SK-N-MC (cell line): Measurements from ENCODE around the gene QRICH2.

Experiments
- DNase-seq: peaks from one replicate; pipeline ENCODE4 v3.0.0-alpha.2; 2011; ENCODE audit warnings: low read depth, low spot score
- H3K27ac ChIP-seq: fragments of 200-600 bp; sonication (generic); 2 replicates; pipeline ENCODE4 v1.5.1; 2016; ENCODE audit warnings: mixed run types
- H3K36me3 ChIP-seq: fragments of 200-600 bp; sonication (generic); 2 replicates; pipeline ENCODE4 v1.6.1; 2017; ENCODE audit warnings: antibody characterized with exemption, low read length, mixed read lengths; ENCODE audit not compliant: insufficient read depth
- H3K4me3 ChIP-seq: fragments of 200-600 bp; sonication (generic); 2 replicates; pipeline ENCODE4 v1.5.1; 2016
- H3K9ac ChIP-seq: fragments of 200-600 bp; sonication (generic); 2 replicates; pipeline ENCODE4 v1.8.0; 2017; ENCODE audit warnings: mixed run types, mixed read lengths; ENCODE audit not compliant: insufficient read length
- H3K9me3 ChIP-seq: fragments of 200-600 bp; sonication (generic); 2 replicates; pipeline ENCODE4 v1.6.1; 2017; ENCODE audit warnings: low read depth, mild to moderate bottlenecking, antibody characterized with exemption, low read length, moderate library complexity, mixed read lengths
- EZH2 ChIP-seq: fragments of 200-600 bp; sonication (generic); IDR thresholded peaks from one replicate; pipeline ENCODE4 v1.6.1; 2017; ENCODE audit warnings: antibody characterized with exemption
- FOXP2 ChIP-seq: optimal IDR thresholded peaks from 2 replicates; pipeline ENCODE3; 2011; ENCODE audit warnings: mild to moderate bottlenecking, moderate library complexity; ENCODE audit not compliant: insufficient read depth; ENCODE audit errors: extremely low read length, control extremely low read depth
- POLR2AphosphoS5 ChIP-seq: IDR thresholded peaks from 2 replicates; pipeline ENCODE4 v1.6.1; 2012; ENCODE audit warnings: mild to moderate bottlenecking, low read depth, low read length, borderline replicate concordance

Gene QRICH2

DNA sequence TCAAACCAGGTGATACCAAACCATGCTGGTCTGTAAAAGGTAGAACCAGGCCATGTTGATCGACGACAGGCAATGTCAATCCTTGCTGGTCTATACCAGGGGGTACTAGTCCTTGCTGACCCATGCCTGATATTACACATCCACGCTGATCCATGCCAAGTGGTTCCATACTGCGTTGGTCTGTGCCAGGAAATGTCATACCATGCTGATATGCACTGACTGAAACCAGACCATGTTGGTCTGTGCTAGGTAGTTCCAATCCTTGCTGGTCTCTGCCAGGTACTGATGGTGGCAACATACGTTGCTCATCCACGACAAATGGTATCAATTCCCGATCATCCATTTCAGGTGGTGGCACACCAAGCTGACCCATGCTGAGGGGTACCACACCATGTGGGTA is 15.0 kb downstream of the QRICH2 start:
- H3K9ac ChIP-seq = no peak overlapping the region
- no peak overlapping the region for H3K4me3 ChIP-seq
- H3K9me3 ChIP-seq = no peaks in the 10 kb centered on the region
- H3K27ac ChIP-seq = no peak overlapping the region
- TF ChIP-seq POLR2AphosphoS5 (no peak), FOXP2 (no peak), EZH2 (no peak)
- H3K36me3 ChIP-seq = no peaks in the 10 kb centered on the region
- DNase-seq = no peak

DNA sequence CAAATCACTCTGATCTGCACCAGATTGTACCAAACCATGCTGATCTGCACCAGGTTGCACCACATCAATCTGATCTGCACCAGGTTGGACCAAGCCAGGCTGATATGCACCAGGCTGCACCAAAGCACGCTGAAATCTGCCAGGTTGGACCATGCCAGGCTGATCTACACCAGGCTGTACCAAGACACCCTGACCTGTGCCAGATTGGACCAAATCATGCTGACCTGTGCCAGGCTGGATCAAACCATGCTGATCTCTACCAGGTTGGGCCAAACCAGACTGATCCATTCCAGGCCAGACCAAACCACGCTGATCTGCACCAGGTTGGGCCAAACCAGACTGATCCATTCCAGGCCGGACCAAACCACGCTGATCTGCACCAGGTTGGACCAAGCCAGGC is 15.5 kb downstream of the QRICH2 start:
- H3K9ac ChIP-seq = no peak overlapping the region
- no peaks in the 10 kb centered on the region for H3K36me3 ChIP-seq
- no peak for DNase-seq
- H3K27ac ChIP-seq = no peak overlapping the region
- TF ChIP-seq EZH2 = no peak
- no peak for TF ChIP-seq POLR2AphosphoS5
- TF ChIP-seq FOXP2 = no peak
- H3K4me3 ChIP-seq = no peak overlapping the region
- H3K9me3 ChIP-seq = no peaks in the 10 kb centered on the region

DNA sequence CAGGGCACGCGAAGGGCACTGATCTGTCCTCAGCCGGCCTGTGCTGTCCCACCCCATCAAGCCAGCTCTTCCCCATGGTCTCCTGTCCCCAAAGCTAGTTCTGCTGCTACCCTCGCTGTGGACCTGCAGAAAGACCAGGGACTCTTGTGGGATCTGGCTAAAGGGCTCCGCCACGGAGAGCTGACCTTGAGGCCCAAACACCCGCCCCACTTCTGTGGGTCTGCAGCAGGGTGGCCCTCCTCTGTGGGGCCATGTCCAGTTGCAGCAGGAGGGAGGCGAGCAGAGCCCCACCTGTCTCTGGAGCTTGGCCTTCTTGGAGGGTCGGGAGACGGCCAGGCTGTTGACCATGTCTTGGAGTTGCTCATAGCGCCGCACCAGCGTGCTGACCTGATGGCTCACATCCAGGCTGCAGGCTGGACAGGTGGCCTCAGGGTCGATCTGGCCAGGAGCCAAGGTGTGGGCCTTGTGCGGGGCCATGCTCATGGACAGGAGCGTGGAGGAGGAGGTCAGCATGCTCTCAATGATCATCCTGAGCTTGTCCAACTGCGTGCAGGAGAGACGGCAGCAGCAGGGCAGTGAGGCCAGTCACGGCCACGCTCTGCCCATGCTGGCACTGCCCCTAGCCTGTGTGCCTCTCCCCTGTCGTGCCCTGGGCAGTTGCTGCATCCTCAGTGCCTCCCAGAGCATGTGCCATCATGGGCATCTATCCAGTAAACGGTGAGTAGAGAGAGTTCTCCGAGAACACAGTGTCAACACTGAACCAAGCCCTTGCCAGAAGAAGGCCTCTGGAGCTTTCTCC is 26.3 kb downstream of the QRICH2 start:
- H3K9ac ChIP-seq = no peak overlapping the region
- no peak for TF ChIP-seq FOXP2
- TF ChIP-seq EZH2 = no peak
- TF ChIP-seq POLR2AphosphoS5 = no peak
- no peaks in the 10 kb centered on the region for H3K9me3 ChIP-seq
- no peak for DNase-seq
- no peak overlapping the region for H3K27ac ChIP-seq
- H3K4me3 ChIP-seq = no peak overlapping the region
- no peaks in the 10 kb centered on the region for H3K36me3 ChIP-seq

DNA sequence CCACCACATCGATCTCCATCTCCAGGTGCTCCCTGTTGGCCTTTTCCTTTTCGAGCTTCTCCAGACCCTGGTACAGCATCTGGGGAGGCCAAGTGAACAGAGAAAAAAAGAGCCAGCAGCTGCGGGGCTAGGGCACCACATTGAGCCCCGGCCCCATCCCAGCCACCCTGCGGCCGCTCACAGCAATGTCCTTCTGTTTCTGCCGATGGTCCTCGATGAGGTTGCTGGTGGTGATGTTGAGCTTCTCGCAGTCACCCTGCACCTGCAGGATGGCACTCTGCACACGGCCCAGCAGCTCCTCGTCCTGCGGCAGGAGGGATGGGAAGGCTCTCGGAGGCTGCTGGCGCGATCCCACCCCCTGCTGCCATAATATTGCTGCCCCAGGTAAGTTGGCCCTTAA is 27.4 kb downstream of the QRICH2 start:
- Histone ChIP-seq H3K9me3 (no peaks in the 10 kb centered on the region), H3K9ac (no peak overlapping the region), H3K4me3 (no peak overlapping the region), H3K27ac (no peak overlapping the region), H3K36me3 (no peaks in the 10 kb centered on the region)
- TF ChIP-seq EZH2 (no peak), FOXP2 (no peak), POLR2AphosphoS5 (no peak)
- no peak for DNase-seq

DNA sequence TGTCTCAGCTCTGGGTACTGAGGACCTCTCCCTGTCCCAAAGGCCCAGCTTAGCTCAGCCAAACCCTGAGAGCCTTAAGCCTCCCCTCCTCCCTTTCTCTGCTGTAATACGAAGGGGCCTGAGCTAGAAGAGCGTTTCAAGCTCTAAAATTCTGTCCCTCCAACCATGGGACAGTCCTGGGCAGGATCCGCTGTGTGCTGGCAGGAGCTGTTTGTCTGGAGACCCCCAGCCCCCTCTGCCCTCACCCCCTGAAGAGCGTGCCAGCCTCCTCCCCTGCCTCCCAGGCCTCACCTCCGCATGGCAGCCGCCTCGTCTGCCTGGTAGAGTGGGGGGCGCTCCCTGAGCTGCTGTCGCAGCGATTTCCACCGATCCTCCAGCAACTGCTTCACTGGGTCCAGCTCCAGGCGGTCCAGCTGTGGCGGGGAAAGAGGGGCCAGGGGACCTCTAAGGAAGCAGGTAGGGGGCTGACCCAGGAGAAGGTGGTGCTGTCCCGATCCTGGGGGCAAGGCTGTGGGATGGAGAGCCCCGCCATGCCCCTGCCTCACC is 28.3 kb downstream of the QRICH2 start:
- no peak for DNase-seq
- no peak for TF ChIP-seq POLR2AphosphoS5
- no peak for TF ChIP-seq FOXP2
- TF ChIP-seq EZH2 = no peak
- no peak overlapping the region for H3K4me3 ChIP-seq
- H3K36me3 ChIP-seq = no peaks in the 10 kb centered on the region
- no peak overlapping the region for H3K27ac ChIP-seq
- no peak overlapping the region for H3K9ac ChIP-seq
- no peaks in the 10 kb centered on the region for H3K9me3 ChIP-seq

DNA sequence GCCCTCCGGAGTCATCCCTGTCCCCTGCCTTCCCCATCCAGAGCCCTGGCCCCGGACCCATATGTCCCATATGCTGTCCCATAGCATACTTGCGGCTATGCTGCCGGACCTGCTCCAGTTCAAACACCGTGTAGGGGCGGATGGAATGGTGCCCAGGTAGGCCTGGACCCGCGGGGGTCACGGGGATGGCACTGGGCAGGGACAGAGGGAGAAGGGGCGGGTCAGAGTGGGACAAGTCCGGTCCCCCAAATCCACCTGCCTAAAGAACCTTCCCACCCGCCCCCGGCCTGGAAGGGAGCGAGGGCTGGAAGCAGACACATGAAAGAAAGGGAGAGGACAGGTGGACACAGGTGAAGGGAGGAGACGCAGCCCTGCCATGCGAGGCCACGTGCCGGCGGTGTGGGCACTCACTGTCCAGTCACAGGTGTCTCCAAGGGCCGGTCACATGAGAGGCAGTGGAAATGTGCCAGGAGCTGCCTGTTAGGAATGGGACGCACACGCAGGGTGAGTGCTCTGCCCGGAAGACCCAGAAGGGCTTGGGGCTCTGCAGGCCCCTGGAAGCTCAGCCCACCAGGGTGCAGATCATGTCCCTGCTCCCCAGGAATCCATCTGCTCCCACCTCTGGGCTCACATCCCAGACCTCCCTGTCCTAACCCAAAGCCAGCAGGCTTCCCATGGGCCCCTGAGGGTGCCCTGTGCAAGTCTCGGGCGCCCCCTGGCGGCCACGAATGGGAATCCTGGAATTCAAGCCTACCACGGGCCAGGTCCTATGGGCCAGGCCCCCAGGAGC is 28.9 kb downstream of the QRICH2 start:
- Histone ChIP-seq H3K4me3 (no peak overlapping the region), H3K9ac (no peak overlapping the region), H3K27ac (no peak overlapping the region), H3K9me3 (no peaks in the 10 kb centered on the region), H3K36me3 (no peaks in the 10 kb centered on the region)
- TF ChIP-seq FOXP2 = no peak
- TF ChIP-seq POLR2AphosphoS5 = no peak
- TF ChIP-seq EZH2 = no peak
- peak; percentile 8 for DNase-seq

DNA sequence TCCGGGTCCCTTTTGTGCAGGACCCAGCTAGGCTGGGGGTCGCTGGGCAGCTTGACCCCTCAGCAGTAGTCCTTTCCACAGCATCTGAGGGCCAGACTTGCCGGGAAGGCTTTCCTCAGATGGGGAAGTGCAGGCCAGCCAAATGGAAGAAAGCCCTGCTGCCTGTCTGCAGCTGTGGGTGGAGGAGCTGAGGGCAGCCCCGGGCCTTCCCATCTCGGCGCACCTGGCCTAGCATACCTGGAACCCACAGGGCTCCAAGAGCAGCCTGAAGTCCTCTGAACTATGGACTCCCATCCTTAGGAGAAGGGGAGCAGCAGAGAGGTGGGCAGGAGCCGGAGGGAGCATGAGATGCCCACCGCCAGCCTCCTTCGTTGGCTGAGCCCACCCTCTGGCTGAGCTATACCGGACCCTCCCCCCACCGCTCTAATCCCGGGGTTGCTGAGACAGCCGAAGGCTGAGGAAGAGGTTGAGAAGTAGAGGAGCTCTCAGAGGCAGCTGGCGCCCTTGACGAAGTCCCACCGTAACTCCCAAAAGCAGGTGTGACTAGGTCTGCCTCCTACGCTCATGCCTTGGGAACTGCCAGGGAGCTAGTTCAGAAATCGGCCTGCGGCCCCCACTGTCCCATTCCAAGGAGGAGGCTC is 29.7 kb downstream of the QRICH2 start:
- DNase-seq = no peak
- Histone ChIP-seq H3K27ac (no peak overlapping the region), H3K4me3 (no peak overlapping the region), H3K9me3 (no peaks in the 10 kb centered on the region), H3K9ac (no peak overlapping the region), H3K36me3 (no peaks in the 10 kb centered on the region)
- TF ChIP-seq FOXP2 (no peak), POLR2AphosphoS5 (no peak), EZH2 (no peak)
